ENCODE data around the gene B4GALT2. TPM values are rescaled to one million over a fixed set of nuclear protein-coding genes. Genes with fewer than 3 reads are reported as not detected.

Gene B4GALT2
- 131 and 139 TPM in 2 replicates for total RNA-seq

DNA sequence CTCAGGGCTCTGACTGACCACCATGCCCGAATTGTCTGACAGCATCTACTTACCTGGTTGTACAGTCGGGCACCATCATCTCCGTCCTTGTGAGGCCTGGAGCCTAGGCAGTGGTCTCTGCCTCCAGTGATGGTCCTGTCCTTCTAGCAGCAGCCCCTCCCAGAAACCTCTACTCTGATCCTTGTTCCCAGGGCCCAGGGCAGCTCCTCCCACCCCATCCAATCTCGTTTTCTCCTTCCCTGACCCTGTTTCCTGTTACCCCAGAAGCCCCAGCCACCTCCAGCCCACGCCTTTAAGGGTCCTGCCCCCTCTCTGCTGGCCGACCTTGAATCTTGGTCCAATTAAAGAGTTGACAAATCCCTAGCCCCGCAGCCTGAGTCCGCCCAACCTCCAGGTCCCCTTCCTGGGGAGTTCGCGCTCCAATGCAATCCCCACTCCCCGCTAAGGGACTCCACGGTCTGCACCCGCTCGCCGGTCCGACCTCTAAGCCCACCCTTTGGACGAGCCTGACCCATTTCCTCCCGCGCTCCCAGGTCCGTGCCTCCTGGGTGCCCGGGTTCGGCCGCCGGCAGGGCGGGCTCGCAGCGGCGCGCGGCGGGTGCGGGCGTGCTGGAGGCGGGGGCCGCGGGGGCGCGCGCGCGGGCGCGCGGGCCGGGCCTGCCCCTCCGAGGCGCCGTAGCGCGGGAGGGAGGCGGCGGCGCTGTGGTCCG, at the start of gene B4GALT2:
Gene B4GALT2 (plus strand): TSS at position 660 of the 710 bp plus-strand sequence. CDS start 1,951 bp downstream, outside the sequence.

GRCh38 chr1:43933386-43934100, 45.5 kb upstream of the B4GALT2 start, which contains the start of gene ARTN:
ARTN (plus strand) TSS chr1:43933801; CDS start chr1:43935657, 1,856 bp downstream.

DNA sequence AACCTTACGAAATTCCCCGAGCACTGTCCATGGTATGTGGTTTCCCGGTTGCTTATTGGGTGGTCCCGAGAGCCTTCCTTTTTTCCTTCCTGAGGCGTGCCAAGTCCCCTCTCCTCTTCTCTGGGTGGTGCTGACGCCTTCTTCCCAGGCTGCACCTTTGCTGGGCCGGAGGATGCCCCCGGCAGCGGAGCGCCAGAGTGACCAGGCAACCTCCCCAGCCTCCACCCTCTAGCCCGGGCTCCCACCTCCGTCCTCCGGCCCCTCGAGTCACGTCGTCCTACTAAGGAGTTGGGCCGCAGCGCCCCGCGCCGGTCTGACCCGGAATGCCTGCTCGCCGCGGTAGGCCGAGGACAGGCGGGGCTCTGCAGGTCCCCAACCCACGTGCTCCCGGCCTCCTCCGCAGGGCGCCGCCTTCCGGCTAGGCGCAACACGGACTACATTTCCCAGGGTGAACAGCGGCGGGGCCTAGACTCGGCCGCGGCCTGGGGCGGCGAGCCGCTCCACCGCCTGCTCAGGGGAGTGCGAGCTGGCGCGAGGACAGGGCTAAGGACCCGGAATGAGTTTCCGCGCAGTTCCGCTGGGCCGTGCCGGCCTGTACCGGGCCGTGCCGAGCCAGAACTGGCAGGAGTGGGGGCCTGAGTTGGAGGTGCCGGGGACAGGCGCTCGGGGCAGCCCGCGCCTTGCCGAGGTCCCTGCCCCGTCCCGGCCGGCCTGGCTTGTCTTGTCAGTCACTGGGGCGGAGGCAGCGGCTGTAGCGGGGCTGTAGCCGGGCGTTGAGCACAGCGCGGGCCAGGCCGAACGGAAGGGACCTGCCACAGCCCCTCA, 32.6 kb upstream of the B4GALT2 start, which contains the start of gene IPO13:
Gene IPO13 (plus strand): TSS at position 715 of the 825 bp plus-strand sequence. CDS start 651 bp downstream, outside the sequence.

DNA sequence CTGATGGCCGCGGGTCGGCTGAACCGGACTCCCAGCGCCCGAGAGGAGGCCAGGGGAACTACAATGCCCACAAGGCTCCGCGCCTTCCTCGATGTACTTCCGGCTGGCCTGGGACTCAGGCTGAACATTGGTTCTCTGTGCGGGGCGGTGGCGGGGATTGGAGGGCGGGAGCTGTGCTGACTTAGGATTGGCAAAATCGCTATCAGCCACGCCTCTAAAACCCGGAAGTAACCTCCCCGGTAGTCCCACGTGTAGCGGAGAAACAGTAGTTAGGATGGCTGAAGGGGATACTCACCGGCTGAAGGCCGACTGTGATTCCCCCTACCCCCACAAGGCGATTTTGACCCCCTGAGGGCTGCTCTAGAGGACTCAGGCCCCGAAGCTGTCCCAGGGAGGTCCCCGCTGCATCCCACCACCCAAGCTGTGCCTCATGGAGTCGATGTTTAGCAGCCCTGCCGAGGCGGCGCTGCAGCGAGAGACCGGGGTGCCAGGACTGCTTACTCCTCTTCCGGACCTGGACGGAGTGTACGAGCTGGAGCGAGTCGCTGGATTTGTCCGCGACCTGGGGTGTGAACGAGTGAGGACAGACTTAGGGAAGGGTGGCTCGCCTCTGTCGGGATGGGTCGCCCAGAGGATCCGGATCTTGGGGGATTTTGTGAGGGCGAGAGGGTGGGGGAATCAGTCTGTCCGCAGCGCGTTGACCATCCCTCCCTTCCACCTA, 9.1 kb upstream of the B4GALT2 start, which contains the start of gene DPH2:
Gene DPH2 (plus strand): TSS at position 265 of the 721 bp plus-strand sequence. CDS start 166 bp downstream, at position 431.

GRCh38 chr1:43974443-43975248, 4.4 kb upstream of the B4GALT2 start, which contains the start of gene ATP6V0B:
ATP6V0B (plus strand) TSS chr1:43974960; CDS start chr1:43975041, 81 bp downstream.

DNA sequence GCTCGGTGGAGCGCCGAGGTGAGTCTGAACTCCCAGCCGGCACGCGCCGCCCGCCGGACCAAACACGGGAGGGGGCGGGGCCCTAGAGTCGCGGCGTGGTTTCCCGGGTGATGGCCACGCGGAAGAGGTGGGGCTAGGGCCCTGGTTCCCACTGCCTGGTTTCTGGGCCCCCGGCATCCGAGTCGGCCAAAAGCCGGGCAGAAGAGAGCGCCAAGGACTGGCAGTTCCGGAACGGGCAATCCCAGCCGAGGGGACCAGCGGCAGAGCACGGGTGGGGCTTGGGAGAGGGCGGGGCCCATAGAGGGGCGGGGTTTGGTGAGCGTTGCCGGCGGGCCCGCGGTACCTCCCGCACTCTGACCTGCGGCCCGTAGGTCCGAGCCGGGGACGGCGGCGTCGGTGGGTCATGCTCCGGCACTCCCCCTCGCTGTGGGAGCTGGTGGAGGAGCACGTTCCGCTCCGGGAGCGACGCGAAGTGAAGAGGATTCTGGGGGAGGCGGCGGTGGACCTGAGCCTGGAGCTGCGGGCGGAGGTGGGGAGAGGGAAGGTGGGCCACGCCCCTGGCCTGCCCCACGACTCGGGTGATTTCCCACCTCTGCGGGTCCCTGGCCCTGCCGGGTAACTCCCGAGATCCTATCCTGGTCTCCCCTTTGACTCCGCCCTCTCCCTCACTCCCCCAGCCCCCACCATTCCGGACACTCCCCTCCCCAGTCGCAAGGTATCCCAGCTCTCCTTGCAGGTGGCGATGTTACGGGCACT, 12.6 kb downstream of the B4GALT2 start, which contains the start of gene CCDC24:
Gene CCDC24 (plus strand): TSS at position 124 of the 756 bp plus-strand sequence. CDS start 280 bp downstream, at position 404.

GRCh38 chr1:44031252-44032169, 52.5 kb downstream of the B4GALT2 start, which contains the start of gene SLC6A9:
SLC6A9 (minus strand) TSS chr1:44031462; CDS start chr1:44024277, 7,185 bp downstream.

Other genes starting within 250 kb of the B4GALT2 start
- 1.9 and 2.1 TPM in 2 replicates for gene ARTN, start 45.4 kb upstream of the B4GALT2 start, total RNA-seq
- 26.4 and 28.3 TPM in 2 replicates for gene IPO13, start 32.3 kb upstream of the B4GALT2 start, total RNA-seq
- 22.5 and 24.2 TPM in 2 replicates for gene DPH2, start 9.2 kb upstream of the B4GALT2 start, total RNA-seq
- gene ATP6V0B, start 4.2 kb upstream of the B4GALT2 start, total RNA-seq = 55.5 and 62.8 TPM in 2 replicates
- gene CCDC24, start 12.4 kb downstream of the B4GALT2 start, total RNA-seq = 3.0 and 3.1 TPM in 2 replicates
- 16.0 and 17.8 TPM in 2 replicates for gene SLC6A9, start 52.3 kb downstream of the B4GALT2 start, total RNA-seq
- 0.16 TPM in 1 of 2 replicates, not detected in the other for gene KLF17, start 139.6 kb downstream of the B4GALT2 start, total RNA-seq
- gene KLF18, start 162.4 kb downstream of the B4GALT2 start, total RNA-seq = not detected in 2 replicates
- 22.2 and 27.7 TPM in 2 replicates for gene DMAP1, start 234.3 kb downstream of the B4GALT2 start, total RNA-seq